G401 (cell line): ENCODE measurements around the gene TRIM26. TPM values are rescaled to one million over a fixed set of nuclear protein-coding genes. Genes with fewer than 3 reads are reported as not detected.
"Not testable (repeated sequence)": the region's sequence is repeated elsewhere in the genome, so short reads cannot be mapped to it uniquely, and the experiment has no call there.

Source experiments
- DNase-seq: peaks from one replicate; pipeline ENCODE4 v3.0.0-alpha.2; 2015; ENCODE audit warnings: low spot score
- in situ Hi-C: cut with HindIII; loops from 2 replicates; pipeline ENCODE4 v1.10.0; 2016; ENCODE audit warnings: low sequenced_read_pairs, mixed read lengths
- total RNA-seq: library from RNA; depleted of rRNA; stranded (reverse); fragments of >200 nt; shearing (Covaris generic); gene quantifications from 2 replicates; pipeline ENCODE4 v1.2.3, GENCODE V29; 2014

Gene TRIM26
- total RNA-seq, 1 experiment from 2014 or later = 61.2 TPM

DNA sequence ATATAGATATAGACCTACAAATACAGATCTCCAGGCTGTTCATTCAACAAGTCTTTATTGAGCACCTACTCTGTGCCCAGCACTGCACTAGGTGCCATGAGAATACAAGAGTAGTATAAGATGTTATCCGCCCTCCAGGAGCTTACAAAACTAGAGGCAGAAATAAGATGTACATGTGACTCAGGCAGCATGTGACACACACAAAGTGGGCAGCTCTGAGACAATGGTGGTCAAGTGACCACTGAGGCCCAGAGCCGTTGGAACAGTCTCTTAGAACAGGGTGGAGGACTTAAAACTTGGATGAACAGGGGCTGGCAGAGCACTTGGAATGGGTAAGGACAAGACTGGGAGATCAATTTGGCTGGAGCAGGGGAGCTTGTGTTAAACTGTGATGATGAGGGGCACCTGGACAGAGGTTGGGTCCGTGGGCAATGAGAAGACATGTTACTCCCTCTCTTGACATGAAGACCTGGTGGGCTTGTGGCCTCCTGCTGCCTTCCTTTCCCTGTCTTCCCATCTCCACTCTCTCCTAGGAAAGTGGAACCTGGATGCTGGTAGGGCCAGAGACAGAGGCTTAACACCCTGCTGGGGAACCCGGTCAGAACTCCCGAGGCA, 28.7 kb downstream of the TRIM26 start:
- in situ Hi-C loops = no loop called here
- DNase-seq = no peak

DNA sequence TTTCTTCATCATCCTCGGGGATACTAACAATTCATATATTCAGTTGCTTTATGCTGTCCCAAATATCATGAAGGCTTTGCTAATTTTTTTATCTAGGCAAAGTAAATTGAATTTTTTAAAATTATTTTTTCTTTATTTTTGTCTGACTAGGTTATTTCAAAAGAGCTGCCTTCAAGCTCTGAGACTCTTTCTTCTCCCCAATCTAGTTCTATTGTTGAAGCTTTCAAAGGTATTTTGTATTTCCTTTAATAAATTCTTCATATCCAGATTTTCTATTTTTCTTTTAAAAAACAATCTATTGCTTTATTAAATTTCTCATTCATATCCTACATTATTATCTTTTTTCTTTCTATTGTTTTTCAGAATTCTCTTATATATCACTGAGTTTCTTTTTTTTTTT, 33.1 kb downstream of the TRIM26 start:
- in situ Hi-C loops = no loop called here
- DNase-seq = no peak

DNA sequence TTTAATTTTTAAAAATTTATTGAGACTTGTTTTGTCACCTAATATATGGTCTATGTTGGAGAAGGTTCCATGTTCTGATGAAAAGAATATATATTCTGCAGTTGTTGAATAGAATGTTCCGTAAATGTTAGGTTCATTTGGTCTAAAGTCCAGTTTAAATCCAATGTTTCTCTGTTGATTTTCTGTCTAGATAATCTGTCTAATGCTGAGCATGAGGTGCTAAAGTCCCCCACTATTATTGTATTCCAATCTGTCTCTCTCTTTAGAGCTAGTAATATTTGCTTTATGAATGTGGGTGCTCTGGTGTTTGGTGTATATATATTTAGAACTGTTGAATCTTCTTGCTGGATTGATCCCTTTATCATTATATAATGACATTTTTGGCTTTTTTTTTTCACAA, 34.4 kb downstream of the TRIM26 start:
- in situ Hi-C loops = no loop called here
- no peak for DNase-seq

DNA sequence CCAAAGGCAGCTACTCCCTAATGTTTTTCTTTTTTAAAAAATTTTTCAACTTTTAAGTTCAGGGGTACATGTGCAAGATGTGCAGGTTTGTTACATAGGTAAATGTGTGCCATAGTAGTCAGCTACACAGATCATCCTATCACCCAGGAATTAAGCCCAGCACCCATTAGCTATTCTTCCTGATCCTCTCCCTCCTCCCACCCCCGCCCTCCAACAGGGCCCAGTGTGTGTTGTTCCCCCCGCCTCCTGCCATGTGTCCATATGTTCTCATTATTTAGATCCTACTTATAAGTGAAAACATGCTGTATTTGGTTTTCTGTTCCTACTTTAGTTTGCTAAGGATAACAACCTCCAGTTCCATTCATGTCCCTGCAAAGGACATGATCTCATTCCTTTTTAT, 37.4 kb downstream of the TRIM26 start:
- DNase-seq = no peak
- in situ Hi-C loops = no loop called here

DNA sequence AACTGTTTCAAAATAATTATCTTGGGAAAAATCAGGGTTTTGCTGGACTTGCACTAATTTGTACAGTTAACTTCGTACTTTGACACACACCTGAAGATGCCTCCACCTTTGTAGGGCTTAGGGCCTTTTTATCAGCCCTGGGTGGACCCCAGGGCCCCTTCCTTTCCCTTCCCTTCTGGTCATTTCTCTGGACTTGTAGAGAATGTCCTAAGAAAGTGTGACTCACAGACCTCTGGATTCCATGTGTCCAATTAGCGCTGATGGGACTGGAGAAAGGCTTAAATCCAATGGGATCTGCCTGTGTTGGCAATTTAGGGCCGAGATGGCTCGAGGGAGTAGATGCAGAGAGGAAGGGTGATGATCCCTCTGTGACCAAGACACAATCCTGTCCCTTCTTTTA, 40.5 kb downstream of the TRIM26 start:
- in situ Hi-C loops = no loop called here
- DNase-seq = no peak

DNA sequence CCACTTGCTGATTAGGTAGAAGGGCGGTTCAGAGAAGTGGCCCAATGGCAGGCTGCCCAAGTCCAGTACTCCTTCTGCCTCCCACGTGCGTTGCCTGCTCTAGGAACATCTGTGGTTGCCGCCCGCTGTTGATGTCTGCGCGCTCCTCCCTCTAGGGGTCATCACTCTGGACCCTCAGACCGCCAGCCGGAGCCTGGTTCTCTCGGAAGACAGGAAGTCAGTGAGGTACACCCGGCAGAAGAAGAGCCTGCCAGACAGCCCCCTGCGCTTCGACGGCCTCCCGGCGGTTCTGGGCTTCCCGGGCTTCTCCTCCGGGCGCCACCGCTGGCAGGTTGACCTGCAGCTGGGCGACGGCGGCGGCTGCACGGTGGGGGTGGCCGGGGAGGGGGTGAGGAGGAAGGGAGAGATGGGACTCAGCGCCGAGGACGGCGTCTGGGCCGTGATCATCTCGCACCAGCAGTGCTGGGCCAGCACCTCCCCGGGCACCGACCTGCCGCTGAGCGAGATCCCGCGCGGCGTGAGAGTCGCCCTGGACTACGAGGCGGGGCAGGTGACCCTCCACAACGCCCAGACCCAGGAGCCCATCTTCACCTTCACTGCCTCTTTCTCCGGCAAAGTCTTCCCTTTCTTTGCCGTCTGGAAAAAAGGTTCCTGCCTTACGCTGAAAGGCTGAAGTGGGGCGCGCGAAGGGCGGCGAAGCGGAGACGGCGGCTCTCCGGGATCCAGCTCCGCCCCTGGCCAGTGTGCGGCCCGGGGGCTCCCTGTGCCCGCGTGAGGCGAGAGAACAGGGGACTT, 41.3 kb downstream of the TRIM26 start:
- in situ Hi-C loops = no loop called here
- no peak for DNase-seq

DNA sequence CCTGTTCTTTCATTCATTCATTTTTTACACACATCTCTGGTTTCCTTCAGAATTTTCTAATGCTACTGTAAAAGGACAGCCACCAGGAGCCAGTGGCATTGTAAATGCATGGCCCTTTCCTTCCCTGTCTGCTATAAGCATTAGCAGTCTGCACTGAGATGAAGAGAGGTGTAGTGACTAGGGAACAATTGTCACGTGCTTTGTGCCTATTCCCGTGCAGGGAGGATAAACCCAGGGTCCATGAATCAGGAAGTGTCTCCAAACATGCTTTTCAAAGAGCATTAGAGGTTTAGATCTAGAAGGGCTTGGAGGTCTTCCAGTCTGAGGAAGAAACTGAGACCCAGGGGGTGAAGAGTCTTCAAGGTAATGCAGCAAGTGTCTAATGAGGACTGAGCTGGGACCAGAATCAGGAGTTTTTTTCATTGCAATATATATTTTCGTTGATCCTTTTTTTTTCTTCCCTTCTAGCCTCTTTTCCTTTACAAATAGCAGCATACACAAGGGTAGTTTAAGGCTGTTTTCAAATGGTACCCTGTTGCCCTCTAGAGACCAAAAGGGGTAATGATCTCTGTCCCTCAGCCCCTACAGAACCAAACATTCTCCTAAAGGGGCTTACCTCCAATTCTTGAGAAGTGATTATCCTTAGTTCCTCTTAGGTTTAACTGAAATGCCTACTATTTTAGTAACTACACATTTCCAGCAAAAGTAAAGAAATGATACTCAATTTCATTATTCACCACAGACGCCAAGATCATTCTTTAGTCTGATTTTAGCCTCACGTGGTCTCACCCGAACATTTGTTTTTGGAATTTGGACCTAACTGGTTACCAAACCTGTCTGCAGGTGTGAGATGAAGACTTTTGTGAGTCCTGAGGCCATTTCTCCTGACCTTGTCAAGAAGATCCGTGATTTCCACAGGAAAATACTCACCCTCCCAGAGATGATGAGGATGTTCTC, 43.3 kb downstream of the TRIM26 start:
- peak; percentile 51 for DNase-seq
- in situ Hi-C loops = no loop called here

DNA sequence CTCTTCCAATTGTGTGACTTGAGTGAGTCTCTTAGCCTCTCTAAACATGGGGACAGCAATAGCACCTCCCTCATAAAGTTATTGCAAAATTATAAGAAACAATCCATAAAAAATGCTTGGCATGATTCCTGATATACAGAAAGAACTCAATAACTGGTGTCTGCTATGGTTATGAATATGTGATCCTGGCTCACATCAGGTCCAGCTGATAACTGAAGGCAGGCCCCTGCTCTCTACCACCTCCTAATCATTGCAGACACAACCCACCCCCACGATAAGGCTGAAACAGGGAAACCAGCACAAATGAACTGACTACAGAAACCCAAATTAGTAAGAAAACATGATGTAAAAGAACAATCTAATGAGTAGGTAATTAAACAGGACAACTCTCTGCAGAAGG, 44.5 kb downstream of the TRIM26 start:
- in situ Hi-C loops = no loop called here
- no peak for DNase-seq

DNA sequence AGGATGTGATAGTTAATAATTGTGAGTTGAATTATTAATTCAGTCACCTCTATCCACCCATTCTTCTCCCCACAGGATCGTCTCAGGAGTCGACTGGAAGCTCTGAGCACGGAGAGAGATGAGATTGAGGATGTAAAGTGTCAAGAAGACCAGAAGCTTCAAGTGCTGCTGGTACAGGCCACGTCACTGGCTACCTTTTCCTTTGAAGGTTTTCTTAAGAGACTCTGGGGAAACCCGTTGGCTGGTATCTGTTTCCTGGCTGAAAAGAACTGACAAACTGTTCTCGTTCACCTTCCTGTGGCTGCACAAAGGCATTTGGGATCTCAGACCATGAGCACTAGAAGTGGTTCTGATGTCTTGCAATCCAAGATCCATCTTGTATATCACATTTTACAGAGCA, 46.1 kb downstream of the TRIM26 start:
- in situ Hi-C loops = no loop called here
- no peak for DNase-seq

DNA sequence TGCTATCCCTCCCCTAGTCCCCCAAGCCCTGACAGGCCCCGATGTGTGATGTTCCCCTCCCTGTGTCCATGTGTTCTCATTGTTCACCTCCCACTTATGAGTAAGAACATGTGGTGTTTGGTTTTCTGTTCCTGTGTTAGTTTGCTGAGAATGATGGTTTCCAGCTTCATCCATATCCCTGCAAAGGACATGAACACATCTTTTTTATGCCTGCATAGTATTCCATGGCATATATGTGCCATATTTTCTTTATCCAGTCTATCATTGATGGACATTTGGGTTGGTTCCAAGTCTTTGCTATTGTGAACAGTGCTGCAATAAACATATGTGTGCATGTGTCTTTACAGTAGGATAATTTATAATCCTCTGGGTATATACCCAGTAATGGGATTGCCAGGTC, 48.0 kb downstream of the TRIM26 start:
- in situ Hi-C loops, DNase-seq: not testable (repeated sequence)

DNA sequence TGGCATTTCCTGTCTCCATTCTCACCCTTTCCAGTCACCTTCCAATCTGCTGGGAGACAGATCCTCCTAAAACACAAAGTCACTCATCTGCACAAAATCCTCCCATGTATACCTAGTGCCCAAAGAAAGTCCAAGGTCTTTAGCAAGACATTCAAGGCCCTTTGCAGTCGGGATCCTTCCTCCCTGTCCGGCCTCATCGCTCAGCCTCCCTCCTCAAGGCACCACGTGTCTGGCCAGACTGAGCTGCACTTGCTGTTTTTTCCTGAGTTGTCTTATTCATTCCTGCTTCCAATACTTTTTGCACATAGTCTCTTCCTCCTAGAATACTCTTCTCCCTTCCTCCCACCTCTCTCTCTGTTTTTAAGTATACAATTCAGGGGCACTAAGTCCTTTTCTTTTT, 48.5 kb downstream of the TRIM26 start:
- in situ Hi-C loops = no loop called here
- DNase-seq = no peak

DNA sequence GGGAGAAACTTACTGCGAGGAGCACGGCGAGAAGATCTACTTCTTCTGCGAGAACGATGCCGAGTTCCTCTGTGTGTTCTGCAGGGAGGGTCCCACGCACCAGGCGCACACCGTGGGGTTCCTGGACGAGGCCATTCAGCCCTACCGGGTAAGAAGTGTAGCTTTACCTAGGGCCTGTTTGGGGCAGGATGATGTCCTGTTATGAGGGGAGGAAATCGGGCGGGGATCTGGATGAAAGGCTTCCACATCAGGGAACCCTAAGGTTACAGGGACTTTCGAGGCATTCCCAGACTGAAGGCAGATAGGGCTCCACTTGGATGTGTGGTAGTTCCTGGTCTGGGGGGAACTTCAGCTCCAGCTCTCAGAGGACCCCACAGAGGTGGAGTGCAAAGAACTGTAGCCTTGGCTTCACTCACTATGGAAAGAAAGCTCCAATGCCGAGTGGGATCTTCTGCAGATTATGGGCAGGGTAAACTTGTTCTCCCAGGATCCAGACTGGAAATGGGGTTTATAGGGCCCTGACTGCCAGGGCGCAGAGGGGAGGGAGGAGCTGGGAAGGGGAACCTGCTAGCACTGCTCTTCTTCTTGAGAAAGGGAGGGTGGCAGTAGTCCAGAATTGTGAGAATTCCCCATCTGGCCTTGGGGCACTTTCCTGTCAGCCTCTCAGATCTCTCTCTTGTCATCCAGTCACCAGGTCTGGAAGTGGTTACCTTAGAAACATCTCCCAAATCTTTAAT, 49.1 kb downstream of the TRIM26 start:
- no peak for DNase-seq
- in situ Hi-C loops = no loop called here

DNA sequence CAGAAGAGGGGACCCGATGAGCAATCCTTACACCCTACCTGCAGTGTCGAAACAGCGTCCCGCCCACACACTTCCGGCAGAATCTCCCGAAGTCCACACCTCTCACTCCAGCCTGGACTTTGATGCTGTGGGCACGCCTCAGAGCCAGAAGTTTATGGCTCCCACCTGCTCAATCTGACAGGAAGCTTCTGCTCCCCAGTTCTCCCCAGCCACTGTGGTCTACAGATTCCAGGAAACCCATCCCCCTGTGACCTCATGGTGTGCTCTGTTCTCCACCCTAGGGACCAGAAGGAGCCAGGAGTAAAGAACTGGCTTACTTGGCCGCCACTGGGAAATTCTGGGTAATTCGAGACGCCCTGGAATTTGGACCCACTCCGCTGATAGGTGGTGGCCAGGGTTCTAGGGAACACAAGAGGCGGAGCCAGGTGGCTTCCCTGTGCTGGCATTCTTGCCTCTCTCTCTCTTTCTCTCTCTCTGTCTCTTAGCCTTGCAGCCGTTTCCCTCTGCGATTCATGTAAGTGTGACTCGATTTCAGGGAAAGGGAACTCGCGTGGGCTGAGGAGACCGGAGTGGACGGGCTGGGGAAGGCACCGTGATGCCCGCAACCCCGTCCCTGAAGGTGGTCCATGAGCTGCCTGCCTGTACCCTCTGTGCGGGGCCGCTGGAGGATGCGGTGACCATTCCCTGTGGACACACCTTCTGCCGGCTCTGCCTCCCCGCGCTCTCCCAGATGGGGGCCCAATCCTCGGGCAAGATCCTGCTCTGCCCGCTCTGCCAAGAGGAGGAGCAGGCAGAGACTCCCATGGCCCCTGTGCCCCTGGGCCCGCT, 49.9 kb downstream of the TRIM26 start, which contains the start of gene TRIM15:
TRIM15 (plus strand) TSS at position 457 of the 828 bp plus-strand sequence; CDS start at position 596, 139 bp downstream.
- in situ Hi-C loops = no loop called here
- no peak for DNase-seq

DNA sequence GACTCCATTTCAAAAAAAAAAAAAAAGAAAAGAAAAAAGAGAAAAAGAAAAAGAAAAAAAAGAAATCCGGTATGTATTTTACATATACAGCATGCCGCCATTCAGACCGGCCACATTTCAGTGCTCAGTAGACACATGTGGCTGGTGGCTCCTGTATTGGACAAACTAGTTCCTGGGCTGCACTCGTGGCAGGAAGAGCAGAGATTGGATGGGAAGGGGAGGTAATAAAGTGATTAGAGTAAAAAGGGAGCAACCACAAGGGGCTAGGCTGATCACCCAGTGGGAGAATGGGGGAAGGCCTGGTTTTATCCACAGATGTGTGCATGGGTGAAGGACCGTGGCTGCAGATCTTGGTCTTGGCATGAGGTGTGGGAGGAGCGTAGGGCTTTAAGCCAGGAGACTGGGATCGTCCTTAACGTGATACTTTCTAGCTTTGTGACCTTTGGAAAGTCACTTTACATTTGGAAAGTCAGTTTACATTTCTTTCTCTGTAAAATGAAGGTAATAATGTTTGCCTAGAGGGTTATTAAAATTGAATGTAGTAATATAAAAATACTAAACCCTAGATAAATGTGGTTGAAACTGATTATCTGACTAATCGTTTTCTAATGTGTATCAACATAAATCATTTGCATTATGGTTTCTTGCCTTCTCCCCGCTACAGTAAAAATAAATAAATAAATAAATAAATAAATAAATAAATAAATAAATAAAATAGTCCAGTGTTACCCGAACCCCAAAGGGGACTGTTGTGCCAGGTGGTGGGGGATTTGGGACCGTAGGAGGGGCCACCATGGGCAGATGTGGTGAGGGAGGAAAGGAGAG, 50.7 kb downstream of the TRIM26 start:
- in situ Hi-C loops = no loop called here
- no peak for DNase-seq

DNA sequence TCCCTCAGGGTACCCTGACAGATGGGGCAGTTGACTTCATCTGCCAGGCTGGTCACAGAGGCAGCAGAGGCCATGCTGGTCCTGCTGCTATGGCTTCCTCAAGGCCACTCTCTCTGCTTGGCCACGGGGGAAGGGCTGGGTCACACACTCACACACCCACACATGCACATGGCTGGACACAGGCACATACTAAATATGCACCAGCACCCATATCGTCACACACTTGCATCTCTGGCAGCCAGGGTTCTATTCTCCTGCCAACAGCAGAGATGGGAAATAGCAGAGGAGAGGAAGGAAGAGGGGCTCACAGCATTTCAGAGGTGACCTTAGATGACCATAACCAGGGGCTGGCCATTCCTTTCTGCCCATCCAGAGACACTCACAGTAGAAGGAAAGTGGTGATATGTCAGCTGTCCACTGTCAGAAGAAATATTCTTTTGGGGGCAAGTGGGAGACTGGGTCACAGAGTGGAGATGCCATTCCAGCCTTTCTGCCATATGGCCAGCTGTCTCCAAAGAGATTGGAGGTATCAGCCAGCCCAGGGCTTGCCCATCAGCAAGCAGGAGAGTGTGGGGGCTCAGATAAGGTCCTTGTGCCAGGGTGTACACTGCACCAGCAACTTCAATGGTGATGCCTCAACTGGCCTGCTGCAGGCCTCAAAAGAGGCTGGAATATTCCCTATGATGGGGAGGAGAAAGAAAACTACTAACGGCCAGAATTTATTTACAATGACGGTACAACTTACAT, 52.2 kb downstream of the TRIM26 start, which contains the start of gene TRIM10:
TRIM10 (minus strand) TSS at position 427 of the 747 bp plus-strand sequence; CDS start at position 74, 353 bp downstream.
- no peak for DNase-seq
- in situ Hi-C loops = no loop called here

DNA sequence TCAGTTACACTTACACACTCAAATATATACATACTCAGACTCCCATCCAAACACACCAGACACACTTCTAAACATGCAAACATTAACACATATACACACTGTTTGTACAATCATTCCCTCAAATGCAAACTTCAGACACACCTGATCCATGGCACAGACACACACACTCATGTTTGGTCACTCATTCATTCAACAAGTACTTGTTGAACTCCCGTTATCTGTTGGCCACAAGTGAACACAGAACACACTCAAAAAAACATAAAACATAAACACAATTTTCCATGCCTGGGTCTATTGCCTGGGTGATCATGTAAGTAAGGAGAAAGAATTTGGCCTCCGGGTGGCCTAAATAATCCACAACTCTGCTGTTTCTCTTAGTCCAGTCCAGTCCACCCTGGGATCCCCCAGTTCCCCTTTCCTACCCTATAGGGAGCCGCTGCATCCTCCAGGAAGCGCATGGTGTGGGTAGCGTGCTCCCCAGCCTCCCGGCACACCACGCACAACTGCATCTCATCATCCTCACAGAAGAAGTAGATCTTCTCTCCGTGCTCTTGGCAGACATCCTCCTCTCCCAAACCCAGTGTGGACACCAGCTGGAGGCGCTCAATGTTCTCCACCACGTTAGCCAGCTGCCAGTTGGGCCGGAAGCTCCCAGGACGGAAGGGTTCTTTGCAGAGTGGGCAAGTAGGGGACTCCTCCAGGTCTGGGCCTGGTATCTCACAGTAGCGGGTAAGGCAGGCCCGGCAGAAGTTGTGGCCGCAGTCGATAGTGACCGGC, 53.0 kb downstream of the TRIM26 start:
- no peak for DNase-seq
- in situ Hi-C loops = no loop called here
